Measurements from ENCODE around the gene UNG. TPM values are rescaled to one million over a fixed set of nuclear protein-coding genes. Genes with fewer than 3 reads are reported as not detected.

Gene UNG
- total RNA-seq, 1 donor from 2014 or later: 29.2 TPM

DNA sequence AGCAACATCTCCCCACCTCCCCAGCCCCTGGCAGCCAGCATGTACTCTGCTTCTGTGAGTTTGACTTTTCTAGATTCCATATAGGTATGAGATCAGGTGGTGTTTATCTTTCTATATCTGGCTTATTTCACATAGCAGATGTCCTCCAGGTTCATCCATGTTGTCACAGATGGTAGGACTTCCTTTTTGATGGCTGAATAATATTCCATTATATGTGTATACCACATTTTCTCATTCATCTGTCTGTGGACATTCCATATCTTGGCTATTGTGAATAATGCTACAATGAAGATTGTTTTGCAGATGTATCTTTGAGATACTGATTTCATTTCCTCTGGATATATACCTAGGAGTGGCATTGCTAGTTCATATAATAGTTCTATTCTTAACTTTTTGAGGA, 22.5 kb upstream of the UNG start:
- intact Hi-C loops (cut with DNase I): no loop called here
- no peak for TF ChIP-seq POLR2AphosphoS5 (IDR thresholded peaks at IDR 0.05; ENCODE audit: insufficient read depth in 1 of 2, low read depth in 1 of 2)
- TF ChIP-seq POLR2A (IDR thresholded peaks at IDR 0.05): no peak
- TF ChIP-seq, protein P1, sequence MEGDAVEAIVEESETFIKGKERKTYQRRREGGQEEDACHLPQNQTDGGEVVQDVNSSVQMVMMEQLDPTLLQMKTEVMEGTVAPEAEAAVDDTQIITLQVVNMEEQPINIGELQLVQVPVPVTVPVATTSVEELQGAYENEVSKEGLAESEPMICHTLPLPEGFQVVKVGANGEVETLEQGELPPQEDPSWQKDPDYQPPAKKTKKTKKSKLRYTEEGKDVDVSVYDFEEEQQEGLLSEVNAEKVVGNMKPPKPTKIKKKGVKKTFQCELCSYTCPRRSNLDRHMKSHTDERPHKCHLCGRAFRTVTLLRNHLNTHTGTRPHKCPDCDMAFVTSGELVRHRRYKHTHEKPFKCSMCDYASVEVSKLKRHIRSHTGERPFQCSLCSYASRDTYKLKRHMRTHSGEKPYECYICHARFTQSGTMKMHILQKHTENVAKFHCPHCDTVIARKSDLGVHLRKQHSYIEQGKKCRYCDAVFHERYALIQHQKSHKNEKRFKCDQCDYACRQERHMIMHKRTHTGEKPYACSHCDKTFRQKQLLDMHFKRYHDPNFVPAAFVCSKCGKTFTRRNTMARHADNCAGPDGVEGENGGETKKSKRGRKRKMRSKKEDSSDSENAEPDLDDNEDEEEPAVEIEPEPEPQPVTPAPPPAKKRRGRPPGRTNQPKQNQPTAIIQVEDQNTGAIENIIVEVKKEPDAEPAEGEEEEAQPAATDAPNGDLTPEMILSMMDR (IDR thresholded peaks at IDR 0.05): no peak
- Histone ChIP-seq H3K27ac (no peak overlapping the region), H3K27me3 (no peaks in the 10 kb centered on the region), H3K9me3 (no peaks in the 10 kb centered on the region), H3K36me3 (peaks cover 0 to 49% of the 10 kb centered on the region in 2 donors), H3K4me1 (no peaks in the 10 kb centered on the region), H3K4me3 (no peak overlapping the region)
- DNase-seq (ENCODE audit: extremely low spot score in 2 of 2): peak in 1 of 2 donors; percentile 16

DNA sequence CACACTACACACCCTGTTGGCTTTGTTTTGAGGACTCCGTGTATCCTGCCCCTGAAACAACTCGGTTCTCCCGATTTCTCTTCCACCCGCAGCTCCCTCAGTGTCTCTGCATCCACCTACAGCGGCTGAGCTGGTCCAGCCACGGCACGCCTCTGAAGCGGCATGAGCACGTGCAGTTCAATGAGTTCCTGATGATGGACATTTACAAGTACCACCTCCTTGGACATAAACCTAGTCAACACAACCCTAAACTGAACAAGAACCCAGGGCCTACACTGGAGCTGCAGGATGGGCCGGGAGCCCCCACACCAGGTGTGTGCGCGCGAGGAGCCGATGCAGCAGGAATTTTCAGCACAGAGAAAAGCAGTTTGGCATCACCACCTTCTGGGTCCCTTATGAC, 14.6 kb upstream of the UNG start:
- intact Hi-C loops (cut with DNase I): no loop called here
- peaks cover 0 to 73% of the 10 kb centered on the region in 2 donors for H3K36me3 ChIP-seq
- no peak overlapping the region for H3K4me3 ChIP-seq
- no peaks in the 10 kb centered on the region for H3K4me1 ChIP-seq
- no peak for DNase-seq (ENCODE audit: extremely low spot score in 2 of 2)
- no peaks in the 10 kb centered on the region for H3K9me3 ChIP-seq
- TF ChIP-seq POLR2A (IDR thresholded peaks at IDR 0.05) (no peak), POLR2AphosphoS5 (IDR thresholded peaks at IDR 0.05; ENCODE audit: insufficient read depth in 1 of 2, low read depth in 1 of 2) (no peak)
- TF ChIP-seq, protein P1 (IDR thresholded peaks at IDR 0.05): no peak
- H3K27ac ChIP-seq: no peak overlapping the region
- no peaks in the 10 kb centered on the region for H3K27me3 ChIP-seq

DNA sequence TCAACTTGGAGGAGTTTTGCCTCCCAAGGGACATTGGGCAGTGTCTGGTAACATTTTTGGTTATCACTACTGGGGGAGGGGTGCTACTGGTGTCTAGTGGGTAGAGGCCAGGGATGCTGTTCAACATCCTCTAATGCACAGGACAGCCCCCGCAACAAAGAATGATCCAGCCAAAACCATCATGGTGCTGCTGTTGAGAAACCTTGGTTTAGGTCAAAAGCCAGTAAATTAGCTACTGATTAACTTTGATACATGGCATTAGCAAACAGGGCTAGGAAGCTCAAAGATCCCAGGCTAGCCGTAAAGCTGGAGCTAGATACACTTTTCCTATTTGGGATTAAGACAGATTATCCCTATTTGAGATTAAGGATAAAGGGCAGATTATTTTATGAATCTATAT, 13.0 kb upstream of the UNG start:
- Histone ChIP-seq H3K9me3 (no peaks in the 10 kb centered on the region), H3K4me3 (no peak overlapping the region), H3K27ac (no peak overlapping the region), H3K4me1 (no peaks in the 10 kb centered on the region), H3K27me3 (no peaks in the 10 kb centered on the region), H3K36me3 (peaks cover 0 to 77% of the 10 kb centered on the region in 2 donors)
- no peak for TF ChIP-seq POLR2AphosphoS5 (IDR thresholded peaks at IDR 0.05; ENCODE audit: insufficient read depth in 1 of 2, low read depth in 1 of 2)
- no peak for TF ChIP-seq POLR2A (IDR thresholded peaks at IDR 0.05)
- TF ChIP-seq, protein P1 (IDR thresholded peaks at IDR 0.05): no peak
- intact Hi-C loops (cut with DNase I): no loop called here
- DNase-seq (ENCODE audit: extremely low spot score in 2 of 2): no peak

DNA sequence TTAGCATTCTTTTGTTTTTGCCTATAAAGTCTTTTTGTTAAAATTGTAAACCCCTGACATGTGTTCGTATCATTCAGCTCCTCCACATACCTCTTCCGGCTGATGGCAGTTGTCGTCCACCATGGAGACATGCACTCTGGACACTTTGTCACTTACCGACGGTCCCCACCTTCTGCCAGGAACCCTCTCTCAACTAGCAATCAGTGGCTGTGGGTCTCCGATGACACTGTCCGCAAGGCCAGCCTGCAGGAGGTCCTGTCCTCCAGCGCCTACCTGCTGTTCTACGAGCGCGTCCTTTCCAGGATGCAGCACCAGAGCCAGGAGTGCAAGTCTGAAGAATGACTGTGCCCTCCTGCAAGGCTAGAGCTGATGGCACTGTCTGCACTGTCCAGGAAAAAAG, 11.8 kb upstream of the UNG start:
- Histone ChIP-seq H3K27me3 (no peaks in the 10 kb centered on the region), H3K4me1 (no peaks in the 10 kb centered on the region), H3K4me3 (no peak overlapping the region), H3K9me3 (no peaks in the 10 kb centered on the region), H3K36me3 (peaks cover 0 to 79% of the 10 kb centered on the region in 2 donors), H3K27ac (no peak overlapping the region)
- intact Hi-C loops (cut with DNase I): no loop called here
- no peak for DNase-seq (ENCODE audit: extremely low spot score in 2 of 2)
- TF ChIP-seq, protein P1 (IDR thresholded peaks at IDR 0.05): no peak
- TF ChIP-seq POLR2A (IDR thresholded peaks at IDR 0.05): no peak
- TF ChIP-seq POLR2AphosphoS5 (IDR thresholded peaks at IDR 0.05; ENCODE audit: insufficient read depth in 1 of 2, low read depth in 1 of 2): no peak

DNA sequence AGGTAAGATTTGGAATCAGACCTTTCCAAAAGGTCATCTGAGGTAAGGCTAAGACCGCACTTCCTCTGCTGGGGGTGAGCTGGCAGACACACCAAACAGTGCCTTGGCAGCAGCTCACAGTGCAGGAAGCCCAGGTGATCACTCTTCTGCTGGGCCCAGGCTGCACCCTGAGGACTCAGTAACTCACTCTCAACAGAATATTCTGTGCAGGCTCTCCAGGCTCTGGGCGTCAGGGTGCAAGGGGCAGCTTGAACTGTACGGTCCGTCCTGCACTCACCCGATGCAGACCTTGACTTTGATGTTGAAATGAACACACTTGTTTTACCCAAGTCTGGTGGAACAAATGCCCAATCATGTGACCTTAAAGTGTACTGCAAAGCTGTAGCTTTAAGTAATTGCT, 10.1 kb upstream of the UNG start:
- TF ChIP-seq, protein P1 (IDR thresholded peaks at IDR 0.05): no peak
- no peak for TF ChIP-seq POLR2A (IDR thresholded peaks at IDR 0.05)
- no peak for TF ChIP-seq POLR2AphosphoS5 (IDR thresholded peaks at IDR 0.05; ENCODE audit: insufficient read depth in 1 of 2, low read depth in 1 of 2)
- DNase-seq (ENCODE audit: extremely low spot score in 2 of 2): no peak
- Histone ChIP-seq H3K27ac (no peak overlapping the region), H3K27me3 (no peaks in the 10 kb centered on the region), H3K36me3 (peaks cover 0 to 70% of the 10 kb centered on the region in 2 donors), H3K4me1 (peaks cover 11% of the 10 kb centered on the region), H3K4me3 (no peak overlapping the region), H3K9me3 (no peaks in the 10 kb centered on the region)
- intact Hi-C loops (cut with DNase I): no loop called here
